CD4-positive, alpha-beta T cell treated with Interleukin-17A for 4 hours (primary cell): ENCODE results near the gene PRR14L.
"Not testable (repeated sequence)": the region's sequence is repeated elsewhere in the genome, so short reads cannot be mapped to it uniquely, and the experiment has no call there.

Source experiments
- DNase-seq: peaks from one replicate; pipeline ENCODE4 v3.0.0-alpha.2; 2020; ENCODE audit warnings: mixed read lengths

Gene PRR14L

DNA sequence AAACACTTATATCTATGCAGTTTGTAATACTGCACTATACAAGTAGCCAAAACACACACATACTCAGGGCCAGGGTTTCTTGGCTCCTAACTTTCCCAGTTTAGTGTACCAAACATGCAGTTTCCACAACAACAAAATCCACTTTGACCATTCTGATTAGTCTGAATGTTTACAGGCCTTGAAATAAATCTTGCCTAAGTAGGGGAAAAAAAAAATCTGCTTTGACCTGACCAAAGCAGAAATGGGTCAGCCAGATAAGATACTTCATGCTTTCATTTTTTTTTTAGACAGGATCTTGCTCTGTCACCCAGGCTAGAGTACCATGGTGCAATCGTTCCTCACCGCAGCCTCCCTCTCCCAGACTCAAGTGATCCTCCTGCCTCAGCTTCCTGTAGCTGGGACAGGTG, 10.1 kb downstream of the PRR14L start:
- DNase-seq = no peak

- DNase-seq = no peak
Observed at GRCh38 chr22:31738566-31738965, 11.4 kb downstream of the PRR14L start.

GRCh38 chr22:31737932-31738331, 12.0 kb downstream of the PRR14L start:
- no peak for DNase-seq

DNA sequence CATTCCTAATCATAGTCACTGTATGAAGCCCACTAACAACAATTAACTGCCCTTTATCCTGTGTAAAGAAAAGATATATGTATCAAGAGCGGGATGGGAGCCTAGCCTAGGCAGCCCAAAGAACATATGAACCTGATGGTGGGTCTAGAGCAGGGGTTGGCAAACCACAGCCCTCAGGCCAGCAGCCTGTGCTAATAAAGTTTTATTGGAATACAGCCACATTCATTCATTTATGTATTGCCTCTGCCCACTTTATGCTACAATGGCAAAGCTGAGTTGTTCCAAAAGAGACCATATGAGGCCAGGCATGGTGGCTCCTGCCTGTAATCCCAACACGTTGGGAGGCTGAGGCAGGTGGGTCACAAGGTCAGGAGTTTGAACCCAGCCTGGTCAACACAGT, 13.5 kb downstream of the PRR14L start:
- DNase-seq = no peak

DNA sequence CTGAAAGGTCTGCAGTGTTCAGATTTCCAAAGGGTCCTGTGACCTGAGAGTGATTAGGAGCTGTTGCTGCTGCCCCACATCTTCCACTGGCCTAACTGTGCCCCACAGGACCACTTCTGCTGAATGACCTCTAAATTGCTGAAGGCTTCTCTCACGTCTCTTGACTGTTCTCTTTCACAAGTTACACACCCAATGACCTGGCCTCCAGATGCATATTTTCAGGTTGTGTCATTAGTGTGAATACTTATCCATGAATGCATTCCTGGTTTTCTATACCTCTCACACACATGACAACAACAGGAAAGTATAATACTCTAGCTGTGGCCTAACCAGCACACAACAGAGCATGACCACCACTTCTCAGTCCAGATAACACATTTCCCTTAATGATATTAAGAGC, 15.4 kb downstream of the PRR14L start:
- DNase-seq = no peak

DNA sequence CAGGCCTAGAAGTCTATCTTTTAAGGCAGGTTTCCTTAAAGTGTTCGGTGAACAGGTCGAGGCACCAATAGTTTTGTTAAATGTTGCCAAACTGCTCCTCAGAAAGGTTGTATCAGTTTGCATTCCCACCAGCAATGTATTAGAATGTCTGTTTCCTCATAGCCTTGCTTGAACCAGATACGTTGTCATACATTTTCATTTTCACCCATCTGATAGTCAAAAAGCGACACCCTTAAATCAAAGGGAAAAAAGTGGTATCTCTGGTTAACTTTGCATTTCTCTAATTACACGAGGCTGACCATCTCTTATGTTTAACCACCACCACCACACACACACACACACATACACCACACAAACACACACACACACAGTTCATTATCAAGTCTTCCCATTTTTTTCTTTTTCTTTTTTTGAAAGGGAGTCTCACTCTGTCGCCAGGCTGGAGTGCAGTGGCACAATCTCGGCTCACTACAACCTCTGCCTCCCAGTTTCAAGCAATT, 16.3 kb downstream of the PRR14L start:
- no peak for DNase-seq

- DNase-seq = no peak
Observed at GRCh38 chr22:31732089-31732829, 17.7 kb downstream of the PRR14L start.

DNA sequence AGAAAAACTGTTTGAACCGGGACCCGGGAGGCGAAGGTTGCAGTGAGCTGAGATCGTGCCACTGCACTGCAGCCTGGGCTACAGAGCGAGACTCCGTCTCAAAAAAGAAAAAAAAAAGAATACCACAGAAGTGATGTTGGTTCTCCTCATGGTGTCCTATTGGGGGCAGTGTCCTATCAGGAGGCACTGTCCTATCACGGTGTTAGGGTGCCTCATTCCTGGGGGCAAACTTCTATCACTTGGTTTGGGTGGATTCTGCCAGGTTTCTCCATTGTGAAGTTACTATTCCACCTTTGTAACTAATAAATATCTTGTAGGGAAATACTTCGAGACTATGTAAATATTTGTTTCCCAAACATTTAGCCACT, 19.6 kb downstream of the PRR14L start:
- no peak for DNase-seq

- DNase-seq = no peak
Observed at GRCh38 chr22:31728857-31729256, 21.1 kb downstream of the PRR14L start.

DNA sequence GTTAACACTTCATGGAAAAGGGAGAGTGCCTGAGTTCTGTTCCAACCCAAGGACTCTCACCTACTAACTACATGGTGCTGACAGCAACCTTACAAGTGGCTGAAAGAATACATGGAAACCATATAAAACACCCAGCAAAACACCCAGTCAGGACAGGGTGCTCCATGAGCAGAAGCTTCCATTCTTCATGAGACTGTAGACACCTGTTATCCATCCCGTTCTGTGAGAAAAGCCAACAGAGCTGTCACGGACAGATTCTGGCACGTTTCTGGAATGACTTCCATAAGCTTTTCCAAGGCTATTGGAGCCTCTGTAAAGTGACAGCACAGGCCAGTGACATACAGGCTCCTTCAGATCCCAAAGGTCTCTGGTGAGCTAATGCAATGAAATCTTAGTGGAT, 23.2 kb downstream of the PRR14L start:
- DNase-seq = no peak

GRCh38 chr22:31723723-31724122, 26.2 kb downstream of the PRR14L start:
- DNase-seq = no peak

DNA sequence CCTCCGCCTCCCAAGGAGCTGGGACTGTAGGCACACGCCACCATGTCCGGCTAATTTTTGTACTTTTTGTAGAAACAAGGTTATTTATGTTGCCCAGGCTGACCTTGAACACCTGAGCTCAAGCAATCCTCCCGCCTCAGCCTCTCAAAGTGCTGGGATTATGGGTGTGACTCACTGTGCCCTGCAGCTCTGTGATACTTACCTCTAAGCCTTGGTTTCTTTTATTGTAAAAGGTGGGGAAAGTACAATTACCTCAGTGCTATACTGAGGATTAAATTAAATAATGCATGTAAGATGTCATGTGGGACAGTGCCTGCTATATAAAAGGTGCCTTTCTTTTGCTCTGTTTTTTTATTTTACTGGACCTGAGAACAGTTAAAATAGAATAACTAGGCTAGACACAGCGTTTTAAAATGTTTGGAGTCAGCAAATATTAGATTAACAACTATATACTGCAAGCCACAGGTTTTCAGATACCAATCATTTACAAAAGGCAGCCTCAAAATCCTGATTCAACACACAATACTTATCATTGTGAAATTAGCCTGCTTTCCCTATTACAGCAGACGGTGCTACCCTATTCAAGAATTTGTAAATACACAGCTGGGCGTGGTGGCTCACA, 30.0 kb downstream of the PRR14L start:
- DNase-seq = no peak

DNA sequence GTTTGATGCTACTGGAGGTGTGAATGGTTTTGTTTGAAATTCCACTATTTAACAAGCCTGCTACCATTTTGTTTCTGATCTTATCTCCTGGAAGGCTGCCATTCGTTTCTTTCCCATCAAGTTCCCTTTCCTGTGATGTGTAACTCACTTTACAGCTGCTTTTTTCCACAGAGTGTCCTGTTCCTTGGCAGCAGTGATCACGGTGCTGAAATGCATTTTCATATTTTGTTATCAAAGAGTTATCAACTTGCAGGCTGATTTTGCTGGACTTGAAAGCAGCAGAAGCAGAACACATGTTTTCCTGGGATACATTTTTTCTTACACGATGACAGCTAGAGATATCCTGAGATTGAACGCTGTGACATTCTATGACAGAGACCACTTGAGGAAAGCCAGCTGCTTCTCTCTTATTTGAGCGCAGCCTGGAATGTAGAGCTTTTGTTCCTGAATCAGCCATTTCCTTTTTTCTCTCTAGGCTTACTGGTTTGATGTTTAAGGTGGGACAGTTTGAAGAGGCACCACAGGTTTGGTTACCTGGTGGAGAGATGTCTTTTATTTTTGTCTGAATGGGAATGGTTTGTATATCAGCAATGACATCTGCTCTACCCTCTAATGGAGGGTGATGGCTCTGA, 34.7 kb downstream of the PRR14L start:
- DNase-seq = no peak

GRCh38 chr22:31711226-31711625, 38.7 kb downstream of the PRR14L start:
- DNase-seq = not testable (repeated sequence)

- no peak for DNase-seq
Observed at GRCh38 chr22:31707519-31707918, 42.4 kb downstream of the PRR14L start.

- DNase-seq = no peak
Observed at GRCh38 chr22:31695423-31695822, 54.5 kb downstream of the PRR14L start.

- not testable (repeated sequence) for DNase-seq
Observed at GRCh38 chr22:31694046-31694445, 55.9 kb downstream of the PRR14L start.

- DNase-seq = no peak
Observed at GRCh38 chr22:31692186-31692886, 57.6 kb downstream of the PRR14L start.

GRCh38 chr22:31691408-31691807, 58.5 kb downstream of the PRR14L start:
- no peak for DNase-seq

- no peak for DNase-seq
Observed at GRCh38 chr22:31683181-31684105, 66.5 kb downstream of the PRR14L start.

DNA sequence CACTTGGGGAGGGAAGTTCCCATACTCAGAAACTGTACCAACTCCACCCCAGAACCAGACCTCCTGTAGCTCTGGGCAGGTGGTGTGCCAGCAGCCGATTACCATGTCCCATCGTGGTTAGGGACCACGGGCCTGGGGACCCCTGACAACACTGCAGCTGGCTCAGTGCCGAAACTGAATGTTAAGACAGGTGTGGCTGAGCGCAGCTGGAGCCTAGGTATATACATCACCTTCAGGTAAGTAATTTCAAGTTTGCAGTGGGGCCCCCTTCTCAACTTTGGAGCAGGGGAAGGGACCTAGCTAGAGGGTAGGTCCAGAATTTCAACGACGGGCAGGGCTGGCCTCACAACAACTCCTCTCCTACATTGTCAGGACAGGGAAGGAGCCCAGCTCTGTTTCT, 67.2 kb downstream of the PRR14L start:
- DNase-seq = no peak
